CD4-positive, alpha-beta T cell treated with Interleukin-15 for 4 hours (primary cell): ENCODE results near the gene SLC4A2.
"Not testable (repeated sequence)": the region's sequence is repeated elsewhere in the genome, so short reads cannot be mapped to it uniquely, and the experiment has no call there.

Source experiments
- DNase-seq: peaks from one replicate; pipeline ENCODE4 v3.0.0-alpha.2; 2020; ENCODE audit warnings: low spot score

SLC4A2 gene, protein sequence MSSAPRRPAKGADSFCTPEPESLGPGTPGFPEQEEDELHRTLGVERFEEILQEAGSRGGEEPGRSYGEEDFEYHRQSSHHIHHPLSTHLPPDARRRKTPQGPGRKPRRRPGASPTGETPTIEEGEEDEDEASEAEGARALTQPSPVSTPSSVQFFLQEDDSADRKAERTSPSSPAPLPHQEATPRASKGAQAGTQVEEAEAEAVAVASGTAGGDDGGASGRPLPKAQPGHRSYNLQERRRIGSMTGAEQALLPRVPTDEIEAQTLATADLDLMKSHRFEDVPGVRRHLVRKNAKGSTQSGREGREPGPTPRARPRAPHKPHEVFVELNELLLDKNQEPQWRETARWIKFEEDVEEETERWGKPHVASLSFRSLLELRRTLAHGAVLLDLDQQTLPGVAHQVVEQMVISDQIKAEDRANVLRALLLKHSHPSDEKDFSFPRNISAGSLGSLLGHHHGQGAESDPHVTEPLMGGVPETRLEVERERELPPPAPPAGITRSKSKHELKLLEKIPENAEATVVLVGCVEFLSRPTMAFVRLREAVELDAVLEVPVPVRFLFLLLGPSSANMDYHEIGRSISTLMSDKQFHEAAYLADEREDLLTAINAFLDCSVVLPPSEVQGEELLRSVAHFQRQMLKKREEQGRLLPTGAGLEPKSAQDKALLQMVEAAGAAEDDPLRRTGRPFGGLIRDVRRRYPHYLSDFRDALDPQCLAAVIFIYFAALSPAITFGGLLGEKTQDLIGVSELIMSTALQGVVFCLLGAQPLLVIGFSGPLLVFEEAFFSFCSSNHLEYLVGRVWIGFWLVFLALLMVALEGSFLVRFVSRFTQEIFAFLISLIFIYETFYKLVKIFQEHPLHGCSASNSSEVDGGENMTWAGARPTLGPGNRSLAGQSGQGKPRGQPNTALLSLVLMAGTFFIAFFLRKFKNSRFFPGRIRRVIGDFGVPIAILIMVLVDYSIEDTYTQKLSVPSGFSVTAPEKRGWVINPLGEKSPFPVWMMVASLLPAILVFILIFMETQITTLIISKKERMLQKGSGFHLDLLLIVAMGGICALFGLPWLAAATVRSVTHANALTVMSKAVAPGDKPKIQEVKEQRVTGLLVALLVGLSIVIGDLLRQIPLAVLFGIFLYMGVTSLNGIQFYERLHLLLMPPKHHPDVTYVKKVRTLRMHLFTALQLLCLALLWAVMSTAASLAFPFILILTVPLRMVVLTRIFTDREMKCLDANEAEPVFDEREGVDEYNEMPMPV

DNA sequence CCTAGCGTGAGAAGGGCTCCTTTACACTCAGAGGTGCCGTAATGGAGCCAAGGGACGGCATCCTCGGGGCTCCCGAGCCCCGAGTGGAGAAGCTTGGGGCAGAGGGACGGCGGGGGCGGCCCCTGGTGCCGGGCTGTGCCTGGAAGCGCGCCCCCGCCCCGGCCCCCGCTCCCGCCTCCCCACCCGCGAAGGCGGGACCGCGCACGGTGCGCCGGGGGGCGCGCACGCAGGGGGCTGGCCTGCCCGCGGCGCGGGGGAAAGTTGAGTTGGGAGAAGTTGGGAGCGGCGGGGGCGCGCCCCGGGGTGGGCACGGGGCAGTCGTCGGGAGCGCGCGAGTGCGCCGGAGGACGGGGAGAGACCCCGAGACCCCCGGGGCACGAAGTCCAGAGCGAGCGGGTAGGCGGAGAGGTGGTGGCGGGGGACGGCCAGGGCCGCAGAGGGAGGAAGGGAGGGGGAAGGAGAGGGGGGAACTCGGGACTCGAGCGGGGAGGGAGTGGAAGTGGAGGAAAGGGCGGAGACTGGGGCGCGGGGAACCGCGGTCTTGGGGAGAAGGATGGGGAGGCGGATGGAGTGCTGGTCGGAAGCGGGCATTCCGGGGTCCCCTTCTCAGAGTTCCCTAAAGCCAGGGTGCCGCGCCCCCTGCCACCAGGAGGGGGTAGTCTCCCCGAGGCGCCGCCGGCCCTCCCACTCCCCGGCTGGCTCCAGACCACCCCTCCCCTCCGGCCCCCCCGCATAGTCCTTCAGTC lies at the start of gene SLC4A2:
Gene SLC4A2 (plus strand): TSS at position 223 of the 746 bp plus-strand sequence. CDS start 2,399 bp downstream, outside the sequence.
- DNase-seq: peak; percentile 66

DNA sequence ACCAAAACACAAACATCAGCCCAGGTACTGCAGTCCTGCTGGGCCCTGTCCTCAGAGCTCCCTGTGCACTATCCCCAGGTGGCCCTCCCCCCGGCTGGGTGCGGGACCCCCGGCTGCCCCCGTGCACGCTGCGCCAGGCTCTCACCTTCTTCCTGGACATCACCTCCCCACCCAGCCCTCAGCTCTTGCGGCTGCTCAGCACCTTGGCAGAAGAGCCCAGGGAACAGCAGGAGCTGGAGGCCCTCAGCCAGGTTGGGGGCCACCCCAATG lies 49.4 kb upstream of the SLC4A2 start:
- DNase-seq: no peak

DNA sequence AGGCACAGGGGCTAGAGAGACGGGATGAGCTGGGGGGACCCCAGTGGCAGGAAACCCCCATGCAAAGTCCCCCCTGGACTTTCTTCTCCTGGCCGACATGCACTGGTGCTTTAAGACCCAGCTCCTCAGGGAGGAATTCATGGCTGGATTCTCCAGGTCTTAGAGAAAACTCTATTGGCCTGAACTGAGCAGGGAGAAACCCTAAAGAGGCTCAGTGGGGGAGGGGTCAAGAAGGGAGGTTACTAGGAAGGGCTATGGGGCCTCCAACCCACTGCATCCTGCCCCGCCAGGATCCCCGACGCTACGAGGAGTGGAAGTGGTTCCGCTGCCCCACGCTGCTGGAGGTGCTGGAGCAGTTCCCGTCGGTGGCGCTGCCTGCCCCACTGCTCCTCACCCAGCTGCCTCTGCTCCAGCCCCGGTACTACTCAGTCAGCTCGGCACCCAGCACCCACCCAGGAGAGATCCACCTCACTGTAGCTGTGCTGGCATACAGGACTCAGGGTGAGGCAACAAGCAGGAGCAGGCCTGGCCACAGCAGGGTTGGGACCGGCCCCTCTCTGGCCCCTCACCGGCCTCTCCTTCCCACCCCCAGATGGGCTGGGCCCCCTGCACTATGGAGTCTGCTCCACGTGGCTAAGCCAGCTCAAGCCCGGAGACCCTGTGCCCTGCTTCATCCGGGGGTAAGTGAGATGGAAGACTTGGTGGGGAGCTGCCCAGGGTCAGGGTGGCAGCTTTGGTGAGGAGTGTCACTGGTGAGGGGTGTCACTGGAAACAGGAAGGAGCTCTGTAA lies 48.9 kb upstream of the SLC4A2 start:
- peak; percentile 41 for DNase-seq

DNA sequence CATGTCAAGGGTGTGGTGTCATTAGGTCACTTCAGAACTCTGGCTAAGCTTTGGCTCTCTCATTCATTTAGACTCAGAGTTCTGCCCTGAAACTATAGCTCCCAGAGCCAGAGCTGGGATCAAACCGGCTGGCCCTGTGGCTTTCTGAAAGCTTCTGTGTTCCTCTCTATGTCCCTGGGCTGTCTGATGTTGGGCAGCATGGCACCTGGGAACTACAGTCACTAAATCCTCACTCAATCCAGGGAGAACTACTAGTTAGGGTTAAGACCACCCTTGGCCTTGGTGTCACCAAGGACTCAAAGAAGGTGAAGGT lies 48.3 kb upstream of the SLC4A2 start:
- DNase-seq: no peak

DNA sequence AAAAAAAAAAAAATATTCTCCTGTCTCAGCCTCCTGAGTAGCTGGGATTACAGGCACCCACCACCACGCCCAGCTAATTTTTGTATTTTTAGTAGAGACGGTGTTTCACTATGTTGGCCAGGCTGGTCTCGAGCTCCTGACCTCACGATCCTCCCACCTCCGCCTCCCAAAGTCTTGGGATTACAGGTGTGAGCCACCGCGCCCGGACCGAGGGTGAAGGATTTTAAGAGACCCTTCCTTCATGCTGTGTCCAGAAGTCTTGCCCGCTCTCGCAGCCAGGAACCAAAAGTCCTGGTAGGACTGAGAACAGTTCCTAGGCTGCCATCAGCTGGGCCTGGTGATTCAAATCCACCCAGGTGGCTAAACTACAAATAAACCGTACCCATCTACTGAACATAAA lies 47.8 kb upstream of the SLC4A2 start:
- DNase-seq: not testable (repeated sequence)

DNA sequence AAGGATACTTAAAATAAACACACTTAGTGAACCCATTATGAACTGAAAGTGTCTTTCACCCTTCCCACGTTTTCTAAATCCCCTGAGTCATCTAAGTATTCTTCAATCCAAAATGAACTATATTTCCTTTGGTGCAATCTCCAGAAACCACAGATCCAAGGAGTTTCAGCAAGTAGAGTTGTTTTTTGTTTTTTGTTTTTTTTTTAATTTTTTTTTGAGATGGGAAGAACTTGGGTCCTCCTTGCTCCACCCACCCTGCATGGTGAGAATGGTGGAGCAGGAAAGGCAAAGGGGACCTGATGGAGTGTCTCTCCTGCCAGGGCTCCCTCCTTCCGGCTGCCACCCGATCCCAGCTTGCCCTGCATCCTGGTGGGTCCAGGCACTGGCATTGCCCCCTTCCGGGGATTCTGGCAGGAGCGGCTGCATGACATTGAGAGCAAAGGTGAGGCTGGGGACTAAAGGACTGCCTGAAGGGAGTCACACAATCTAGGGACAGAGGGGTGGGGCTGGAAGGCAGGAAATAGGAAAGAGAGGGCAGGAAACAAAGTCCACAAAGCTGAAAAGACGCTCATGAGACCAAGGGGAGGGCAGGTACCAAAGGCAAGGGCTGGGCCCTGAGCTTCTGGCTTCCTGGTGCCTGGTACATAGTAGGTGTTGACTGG lies 47.2 kb upstream of the SLC4A2 start:
- DNase-seq: no peak

DNA sequence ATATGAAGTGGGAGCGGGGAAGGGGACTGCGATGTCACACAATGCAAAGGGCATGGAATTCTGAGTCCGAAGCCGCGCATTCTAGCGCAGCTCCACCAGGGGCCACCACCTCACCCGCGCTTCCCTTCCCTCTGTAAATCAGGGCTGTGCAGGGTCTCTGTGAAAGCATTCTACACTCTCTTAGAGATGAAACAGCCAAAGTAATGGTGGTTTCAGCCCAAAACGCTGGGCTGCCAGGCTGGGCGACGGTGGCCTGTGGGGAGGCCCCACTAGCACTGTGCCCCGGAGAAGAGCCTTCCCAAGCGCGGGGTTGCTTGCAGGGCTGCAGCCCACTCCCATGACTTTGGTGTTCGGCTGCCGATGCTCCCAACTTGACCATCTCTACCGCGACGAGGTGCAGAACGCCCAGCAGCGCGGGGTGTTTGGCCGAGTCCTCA lies 46.5 kb upstream of the SLC4A2 start:
- peak; percentile 19 for DNase-seq

DNA sequence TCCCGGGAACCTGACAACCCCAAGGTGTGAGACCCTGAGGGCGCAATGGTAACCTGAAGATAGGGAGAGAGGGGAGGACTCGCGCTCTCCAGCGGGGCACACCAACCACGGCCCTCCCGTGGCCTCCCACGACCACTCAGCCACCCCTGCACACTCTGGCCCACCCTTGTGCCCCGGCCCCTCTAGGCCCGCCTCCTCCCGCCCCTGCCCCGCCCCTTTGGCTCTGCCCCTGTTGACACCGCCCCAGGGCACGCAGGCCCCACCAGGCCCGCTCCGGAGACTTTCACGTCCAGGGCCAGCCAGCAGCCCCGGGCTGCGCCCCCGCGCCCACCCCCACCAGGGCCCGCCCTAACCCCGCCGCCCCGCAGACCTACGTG lies 46.0 kb upstream of the SLC4A2 start:
- DNase-seq: no peak

DNA sequence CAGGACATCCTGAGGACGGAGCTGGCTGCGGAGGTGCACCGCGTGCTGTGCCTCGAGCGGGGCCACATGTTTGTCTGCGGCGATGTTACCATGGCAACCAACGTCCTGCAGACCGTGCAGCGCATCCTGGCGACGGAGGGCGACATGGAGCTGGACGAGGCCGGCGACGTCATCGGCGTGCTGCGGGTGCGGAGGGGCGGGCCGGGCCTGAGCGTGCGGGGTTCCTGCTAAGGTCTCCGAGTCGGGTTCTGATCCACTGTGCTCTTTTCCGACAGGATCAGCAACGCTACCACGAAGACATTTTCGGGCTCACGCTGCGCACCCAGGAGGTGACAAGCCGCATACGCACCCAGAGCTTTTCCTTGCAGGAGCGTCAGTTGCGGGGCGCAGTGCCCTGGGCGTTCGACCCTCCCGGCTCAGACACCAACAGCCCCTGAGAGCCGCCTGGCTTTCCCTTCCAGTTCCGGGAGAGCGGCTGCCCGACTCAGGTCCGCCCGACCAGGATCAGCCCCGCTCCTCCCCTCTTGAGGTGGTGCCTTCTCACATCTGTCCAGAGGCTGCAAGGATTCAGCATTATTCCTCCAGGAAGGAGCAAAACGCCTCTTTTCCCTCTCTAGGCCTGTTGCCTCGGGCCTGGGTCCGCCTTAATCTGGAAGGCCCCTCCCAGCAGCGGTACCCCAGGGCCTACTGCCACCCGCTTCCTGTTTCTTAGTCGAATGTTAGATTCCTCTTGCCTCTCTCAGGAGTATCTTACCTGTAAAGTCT lies 45.5 kb upstream of the SLC4A2 start:
- peak; percentile 93 for DNase-seq

DNA sequence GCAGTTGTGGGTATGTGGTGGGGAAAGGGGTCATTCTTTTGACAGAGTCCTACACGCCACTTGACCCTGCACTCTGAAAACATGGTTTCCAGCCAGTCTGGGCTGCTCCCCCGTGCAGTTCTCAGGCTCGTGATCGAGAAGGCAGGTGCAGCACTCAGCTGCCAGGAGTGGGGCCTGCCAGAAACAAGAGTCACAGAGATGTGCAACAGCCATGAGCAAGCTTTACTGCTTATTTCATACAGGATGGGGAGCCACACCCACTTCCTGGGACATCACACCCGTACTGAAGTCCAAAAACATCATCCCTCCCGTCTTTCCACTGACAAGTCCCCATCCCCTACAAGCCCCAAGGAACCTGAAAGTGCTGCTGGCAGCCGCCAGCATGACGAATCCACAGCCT lies 44.4 kb upstream of the SLC4A2 start:
- DNase-seq: peak; percentile 57

DNA sequence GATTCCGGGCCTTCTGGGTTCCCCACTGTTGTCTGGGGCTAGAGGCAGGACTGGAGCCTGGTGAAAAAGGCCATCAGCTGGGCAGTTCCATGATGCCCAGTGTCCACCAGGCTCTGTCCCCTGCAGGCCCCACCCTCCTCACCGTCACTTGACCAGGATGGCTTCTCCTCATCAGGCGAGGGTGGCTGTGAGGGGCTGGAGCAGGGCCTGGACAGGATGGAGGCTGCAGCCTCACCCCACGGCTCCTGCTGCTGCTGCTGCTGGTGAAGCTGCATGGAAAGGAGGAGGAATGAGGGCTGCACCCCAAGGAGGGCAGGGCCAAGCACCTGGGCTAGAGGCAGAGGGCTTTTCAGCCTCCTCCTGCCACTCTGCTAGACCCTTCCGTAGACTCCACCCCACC lies 43.4 kb upstream of the SLC4A2 start:
- no peak for DNase-seq

DNA sequence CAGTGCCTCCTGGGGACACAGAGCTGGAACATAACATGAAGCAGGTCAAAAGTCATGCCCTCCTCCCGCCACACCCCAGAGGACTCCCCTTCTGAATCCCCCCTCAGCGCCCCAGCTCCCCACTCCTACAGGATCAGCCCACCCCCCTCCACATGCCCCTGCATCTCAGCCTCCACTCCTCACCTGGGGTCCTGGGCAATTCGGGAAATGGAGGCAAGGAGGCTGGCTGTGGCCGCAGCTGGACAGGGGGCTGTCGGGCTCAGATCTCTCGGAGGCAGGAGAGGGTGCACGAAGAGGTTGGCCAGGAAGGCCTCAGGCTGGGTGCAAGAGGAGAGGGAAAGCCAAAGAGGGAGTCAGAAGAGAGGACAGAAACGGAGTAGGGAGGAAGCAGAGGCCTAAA lies 42.9 kb upstream of the SLC4A2 start:
- no peak for DNase-seq

DNA sequence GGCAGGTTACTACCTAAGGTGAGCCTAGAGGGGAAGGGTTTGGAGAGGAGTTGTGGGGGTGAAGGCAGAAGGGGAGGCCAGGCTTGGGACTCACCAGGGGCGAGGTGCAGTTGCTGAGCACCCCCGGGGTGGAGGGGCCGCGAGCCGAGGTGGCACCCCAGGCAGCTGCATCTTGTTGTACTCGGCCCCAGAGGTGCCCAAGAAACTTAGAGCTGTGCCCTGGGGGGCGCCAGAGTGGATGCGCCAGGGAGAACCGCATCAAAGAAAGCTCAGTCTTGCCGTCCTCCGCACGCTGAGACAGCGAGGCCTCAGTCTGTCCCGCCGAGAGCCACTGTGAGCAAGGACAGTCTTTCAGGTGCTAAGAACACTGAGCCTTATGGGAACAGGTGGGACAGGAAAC lies 42.4 kb upstream of the SLC4A2 start:
- no peak for DNase-seq

DNA sequence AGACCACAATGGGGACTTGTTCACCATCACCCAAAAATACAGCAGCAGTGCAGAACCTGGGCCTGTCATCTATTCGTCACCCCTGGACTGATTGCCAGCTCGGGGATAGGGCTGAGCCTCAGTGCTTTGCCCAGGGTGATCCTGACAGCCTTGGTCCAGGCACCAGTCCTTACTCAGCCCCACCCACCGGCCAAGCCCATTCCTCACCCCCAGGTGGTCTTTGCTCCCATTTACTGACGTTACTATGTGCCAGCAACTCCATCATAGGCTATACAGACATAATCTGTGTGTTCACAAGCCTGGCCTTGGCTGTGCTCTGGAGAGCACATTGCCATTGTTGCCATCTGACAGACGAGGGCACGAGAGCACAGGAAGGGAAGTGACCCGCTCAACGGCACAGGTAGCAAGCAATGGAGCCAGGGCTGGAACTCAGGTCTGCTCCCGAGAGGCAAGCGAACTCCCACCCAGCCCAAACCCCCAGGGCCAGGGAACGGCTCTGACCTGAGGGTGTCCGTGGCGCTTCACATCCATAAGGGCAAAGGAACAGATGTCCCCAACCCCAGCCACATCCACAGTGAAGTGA lies 41.9 kb upstream of the SLC4A2 start:
- DNase-seq: no peak

DNA sequence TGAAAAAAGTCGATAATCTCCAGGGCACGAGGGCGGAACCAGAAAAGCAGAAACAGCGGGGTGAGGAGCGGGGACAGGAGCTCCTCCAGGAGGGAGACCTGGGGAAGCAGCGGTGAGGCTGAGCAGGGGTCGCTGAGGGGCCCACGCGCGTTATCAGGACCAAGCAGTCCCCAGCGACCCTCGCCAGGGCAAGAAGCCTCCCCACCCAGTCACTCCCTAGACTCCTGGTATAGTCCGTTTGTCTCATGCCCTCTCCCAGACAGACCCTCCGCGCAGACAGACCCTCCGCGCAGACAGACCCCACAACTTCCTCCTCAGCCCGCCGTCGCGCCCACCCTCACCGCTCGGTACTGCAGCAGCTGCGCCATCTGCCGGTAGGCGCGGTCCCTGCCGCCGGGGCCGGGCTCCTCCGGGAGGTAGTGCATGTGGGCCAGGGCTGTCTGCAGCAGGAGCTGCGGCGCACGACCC lies 41.4 kb upstream of the SLC4A2 start:
- DNase-seq: peak; percentile 81

DNA sequence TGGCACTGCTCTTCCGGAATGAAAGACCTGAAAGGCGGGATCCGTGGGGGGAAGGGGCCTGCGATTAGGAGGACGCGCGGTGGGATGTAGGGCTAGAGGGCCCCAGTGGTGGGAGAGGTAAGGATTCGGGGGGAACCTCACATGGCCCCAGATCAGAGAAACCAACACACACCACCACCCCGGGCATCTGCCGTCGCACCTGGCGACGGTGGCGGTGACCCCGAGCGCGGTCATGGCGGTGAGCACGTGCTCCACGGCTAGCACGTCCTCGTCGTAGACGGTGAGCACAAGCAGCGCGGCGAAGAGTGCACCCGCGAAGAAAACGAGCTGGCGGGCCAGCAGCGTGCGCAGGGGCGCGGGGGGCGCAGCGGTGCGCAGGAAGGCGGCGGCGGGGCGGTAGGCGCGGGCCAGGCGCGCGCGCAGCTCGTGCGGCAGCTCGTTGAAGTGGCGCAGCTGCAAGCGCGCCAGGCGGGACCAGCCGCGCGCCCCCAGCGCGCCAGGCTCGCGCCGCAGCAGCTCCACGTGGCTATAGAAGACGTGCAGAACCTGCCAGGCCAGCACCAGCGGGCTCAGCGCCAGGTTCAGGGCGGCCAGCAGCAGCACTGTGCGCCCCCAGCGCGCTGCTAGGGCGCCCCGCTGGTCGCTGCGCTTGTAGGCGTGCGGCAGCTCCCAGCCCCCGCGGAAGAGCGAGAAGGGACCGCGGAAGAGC lies 40.8 kb upstream of the SLC4A2 start:
- DNase-seq: peak; percentile 26

DNA sequence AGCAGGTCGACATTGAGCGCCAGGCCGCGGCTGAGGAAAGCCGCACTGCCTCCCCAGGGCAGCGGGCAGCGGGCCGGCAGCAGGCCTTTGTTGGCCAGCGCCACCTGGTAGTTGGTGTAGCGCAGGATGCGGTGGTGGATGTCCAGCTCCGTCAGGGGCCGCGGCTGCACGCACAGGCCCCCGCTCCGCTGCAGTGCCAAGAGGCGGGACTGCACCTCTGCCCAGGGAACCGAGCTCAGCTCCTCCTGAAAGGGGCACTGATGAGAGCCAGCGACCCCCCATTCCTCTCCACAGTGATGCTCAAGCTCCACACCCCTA lies 40.3 kb upstream of the SLC4A2 start:
- DNase-seq: no peak

DNA sequence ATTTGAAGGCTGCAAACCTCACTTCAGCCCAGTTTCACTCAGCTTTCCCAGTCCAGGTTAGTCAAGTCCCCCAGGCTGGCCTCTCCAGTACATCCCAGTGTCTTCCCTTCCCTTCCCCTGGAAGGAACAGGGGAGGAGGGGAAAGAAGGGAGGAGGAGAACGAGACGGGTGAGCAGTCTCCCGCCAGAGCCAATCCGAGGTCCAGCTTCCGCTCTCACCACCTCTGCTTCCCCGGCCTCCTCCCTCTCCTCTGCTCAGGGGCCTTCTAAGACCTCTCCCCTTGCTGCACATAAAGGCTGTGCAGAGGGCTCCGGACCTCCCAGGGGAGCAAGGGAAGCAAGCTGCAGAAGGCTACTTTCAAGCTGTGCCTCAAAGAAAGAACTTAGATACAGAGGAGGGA lies 39.2 kb upstream of the SLC4A2 start:
- no peak for DNase-seq

DNA sequence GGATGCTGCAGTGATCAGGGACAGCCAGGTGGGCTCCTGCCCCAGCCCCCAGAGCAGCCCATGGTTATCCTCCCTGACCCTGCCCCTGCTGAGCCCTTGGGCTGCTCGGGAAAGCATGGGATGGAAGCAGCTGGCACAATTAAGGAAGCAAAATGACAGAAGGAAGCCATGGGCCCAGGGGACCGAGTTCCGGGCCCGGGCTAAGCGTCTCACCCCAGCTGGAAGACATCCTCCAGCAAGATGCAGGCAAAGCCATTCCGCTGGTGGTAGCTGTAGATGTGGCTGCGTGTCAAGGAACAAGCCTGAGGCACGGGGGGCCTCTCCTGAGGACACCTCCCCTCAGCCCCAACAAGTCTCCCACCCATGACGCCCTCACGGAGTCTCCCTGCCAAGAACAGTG lies 36.2 kb upstream of the SLC4A2 start:
- no peak for DNase-seq
